Measurements from ENCODE around the gene VCAN. TPM values are rescaled to one million over a fixed set of nuclear protein-coding genes. Genes with fewer than 3 reads are reported as not detected.
A peak's percentile ranks its signal among the peaks of the same experiment; 100 is the strongest.
"Not testable (repeated sequence)": the region's sequence is repeated elsewhere in the genome, so short reads cannot be mapped to it uniquely, and the experiment has no call there.

Gene VCAN
- polyA plus RNA-seq (ENCODE audit: insufficient read length in 12 of 12): 100 to 1,000 TPM; 176 to 736 (median 282) TPM
- long read RNA-seq, donor 1, full-length matches to known transcripts: 21 of 35 reads
- long read RNA-seq, donor 1, partial matches to known transcripts: 14 of 35 reads
- long read RNA-seq, donor 1, other reads (novel, unspliced or antisense): 0 of 35 reads
- long read RNA-seq, donor 2, full-length matches to known transcripts: 60 of 106 reads
- long read RNA-seq, donor 2, partial matches to known transcripts: 46 of 106 reads
- long read RNA-seq, donor 2, other reads (novel, unspliced or antisense): 0 of 106 reads
- long read RNA-seq, donor 3, full-length matches to known transcripts: 35 of 42 reads
- long read RNA-seq, donor 3, partial matches to known transcripts: 7 of 42 reads
- long read RNA-seq, donor 3, other reads (novel, unspliced or antisense): 0 of 42 reads
- long read RNA-seq, donor 4, full-length matches to known transcripts: 42 of 42 reads
- long read RNA-seq, donor 4, partial matches to known transcripts: 0 of 42 reads
- long read RNA-seq, donor 4, other reads (novel, unspliced or antisense): 0 of 42 reads
- long read RNA-seq, donor 5, full-length matches to known transcripts: 63 of 106 reads
- long read RNA-seq, donor 5, partial matches to known transcripts: 43 of 106 reads
- long read RNA-seq, donor 5, other reads (novel, unspliced or antisense): 0 of 106 reads
- long read RNA-seq, donor 6, full-length matches to known transcripts: 45 of 83 reads
- long read RNA-seq, donor 6, partial matches to known transcripts: 38 of 83 reads
- long read RNA-seq, donor 6, other reads (novel, unspliced or antisense): 0 of 83 reads
- long read RNA-seq, donor 7, full-length matches to known transcripts: 47 of 47 reads
- long read RNA-seq, donor 7, partial matches to known transcripts: 0 of 47 reads
- long read RNA-seq, donor 7, other reads (novel, unspliced or antisense): 0 of 47 reads
- long read RNA-seq, donor 8, full-length matches to known transcripts: 77 of 110 reads
- long read RNA-seq, donor 8, partial matches to known transcripts: 33 of 110 reads
- long read RNA-seq, donor 8, other reads (novel, unspliced or antisense): 0 of 110 reads
- long read RNA-seq, donor 9, full-length matches to known transcripts: 36 of 42 reads
- long read RNA-seq, donor 9, partial matches to known transcripts: 6 of 42 reads
- long read RNA-seq, donor 9, other reads (novel, unspliced or antisense): 0 of 42 reads
- long read RNA-seq, donor 10, full-length matches to known transcripts: 49 of 62 reads
- long read RNA-seq, donor 10, partial matches to known transcripts: 13 of 62 reads
- long read RNA-seq, donor 10, other reads (novel, unspliced or antisense): 0 of 62 reads
- long read RNA-seq, donor 11, full-length matches to known transcripts: 88 of 242 reads
- long read RNA-seq, donor 11, partial matches to known transcripts: 154 of 242 reads
- long read RNA-seq, donor 11, other reads (novel, unspliced or antisense): 0 of 242 reads

- peak; percentile 92 for DNase-seq
Measured at GRCh38 chr5:83471405-83472212, at the start of gene VCAN. VCAN (plus strand) TSS chr5:83471744; CDS start chr5:83483519, 11,775 bp downstream.

GRCh38 chr5:83422284-83422683, 49.3 kb upstream of the VCAN start:
- no peak for DNase-seq

- DNase-seq: no peak
Measured at GRCh38 chr5:83426855-83427254, 44.7 kb upstream of the VCAN start.

GRCh38 chr5:83428126-83428525, 43.4 kb upstream of the VCAN start:
- no peak for DNase-seq

- DNase-seq: no peak
Measured at GRCh38 chr5:83428890-83429289, 42.7 kb upstream of the VCAN start.

GRCh38 chr5:83430130-83431010, 41.2 kb upstream of the VCAN start:
- DNase-seq: peak; percentile 47

- DNase-seq: no peak
Measured at GRCh38 chr5:83433891-83434290, 37.7 kb upstream of the VCAN start.

GRCh38 chr5:83434946-83435345, 36.6 kb upstream of the VCAN start:
- DNase-seq: peak; percentile 17

GRCh38 chr5:83436276-83436675, 35.3 kb upstream of the VCAN start:
- DNase-seq: no peak

- DNase-seq: not testable (repeated sequence)
Measured at GRCh38 chr5:83437697-83438096, 33.8 kb upstream of the VCAN start.

GRCh38 chr5:83440826-83441225, 30.7 kb upstream of the VCAN start:
- DNase-seq: no peak

- DNase-seq: no peak
Measured at GRCh38 chr5:83441747-83442146, 29.8 kb upstream of the VCAN start.

- no peak for DNase-seq
Measured at GRCh38 chr5:83443534-83443933, 28.0 kb upstream of the VCAN start.

- no peak for DNase-seq
Measured at GRCh38 chr5:83444445-83444844, 27.1 kb upstream of the VCAN start.

- DNase-seq: no peak
Measured at GRCh38 chr5:83446253-83446947, 25.1 kb upstream of the VCAN start.

- DNase-seq: no peak
Measured at GRCh38 chr5:83447533-83447932, 24.0 kb upstream of the VCAN start.

- DNase-seq: no peak
Measured at GRCh38 chr5:83450183-83450966, 21.2 kb upstream of the VCAN start.

- DNase-seq: no peak
Measured at GRCh38 chr5:83450967-83451248, 20.6 kb upstream of the VCAN start.

Data from muscle of arm (tissue), 14 donors.